ENCODE measurements around the gene VEGFB. TPM values are rescaled to one million over a fixed set of nuclear protein-coding genes. Genes with fewer than 3 reads are reported as not detected.

Gene VEGFB
- 10 to 100 TPM; 30.6 to 99.5 (median 88.0) TPM for total RNA-seq
- 10 to 100 TPM; 12.9 to 15.3 TPM for polyA plus RNA-seq
- 23.0 reads per million, percentile 53 among the genes with 10 or more reads in this experiment for total RNA-seq

DNA sequence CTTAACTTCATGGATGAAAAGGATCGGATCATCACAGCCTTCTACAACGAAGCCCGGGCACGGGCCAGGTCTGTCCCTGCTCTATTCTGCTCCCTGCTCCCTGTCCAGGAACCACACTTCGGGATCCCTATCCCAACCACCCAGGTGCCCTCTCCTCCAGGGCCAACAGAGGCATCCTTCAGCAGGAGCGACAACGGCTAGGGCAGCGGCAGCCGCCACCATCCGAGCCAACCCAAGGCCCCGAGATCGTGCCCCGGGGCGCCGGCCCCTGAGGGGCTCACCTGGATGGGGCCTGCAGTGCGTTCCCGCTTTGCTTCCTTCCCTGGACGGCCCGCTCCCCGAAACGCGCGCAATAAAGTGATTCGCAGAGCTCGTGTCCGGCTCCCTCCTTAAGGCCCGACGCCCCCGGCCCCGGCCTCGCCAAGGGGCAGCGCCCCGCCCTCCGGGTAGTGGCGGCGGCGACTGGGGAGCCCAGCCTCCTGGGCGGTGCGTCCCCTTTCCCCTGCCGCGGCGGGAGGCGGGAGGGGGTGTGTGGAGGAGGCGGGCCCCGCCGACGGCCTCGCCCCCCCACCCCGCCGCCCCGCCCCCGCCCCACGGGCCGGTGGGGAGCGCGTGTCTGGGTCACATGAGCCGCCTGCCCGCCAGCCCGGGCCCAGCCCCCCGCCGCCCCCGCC lies at the start of gene VEGFB:
Gene VEGFB, plus strand, starts transcription at position 672 of the 674 bp plus-strand sequence. CDS start 250 bp downstream, outside the sequence.
- H3K4me1 Mint-ChIP-seq: peaks cover 20 to 53% (median 44%) of the 10 kb centered on the region in 7 donors
- no peaks in the 10 kb centered on the region for H3K27me3 ChIP-seq (ENCODE audit: control insufficient read depth in 2 of 2, insufficient read depth in 2 of 2, low read length in 2 of 2)
- peaks cover 0 to 19% (median 6%) of the 10 kb centered on the region in 3 experiments for H3K36me3 ChIP-seq (ENCODE audit: control insufficient read depth in 2 of 3, insufficient read depth in 3 of 3, low read length in 3 of 3)
- no peaks in the 10 kb centered on the region for H3K9me3 ChIP-seq (ENCODE audit: control insufficient read depth in 2 of 3, low read length in 3 of 3)
- DNase-seq (peak; percentile 48 to 81 (median 53)), ATAC-seq (peak; percentile 72)
- H3K4me3 ChIP-seq (ENCODE audit: low read length): peak within 1 kb of the TSS; percentile 56
- POLR2A ChIA-PET: interaction anchor here (1.0 to 8.3 kb wide), 5 partner anchors 11 to 83 kb away, joined by 3 to 94 read pairs (median 7); partner anchors contain the start of genes FERMT3, PRDX5 and TRMT112
- peak within 1 kb of the TSS; percentile 72 to 96 (median 86) for H3K27ac Mint-ChIP-seq
- no peaks in the 10 kb centered on the region for H3K9me3 Mint-ChIP-seq
- H3K36me3 Mint-ChIP-seq: peaks cover 0 to 7% (median 0%) of the 10 kb centered on the region in 5 donors
- CTCF ChIA-PET: interaction anchor here (1.0 kb wide), 1 partner anchor 10 kb away, joined by 4 read pairs; no protein-coding TSS in a partner anchor
- H3K4me3 Mint-ChIP-seq: peak within 1 kb of the TSS; percentile 74 to 90 (median 84)
- intact Hi-C loops (cut with micrococcal nuclease): loop anchor here in 1 of 2 donors (1.0 kb wide), 1 partner anchor 8 kb away; the partner anchor contains the start of genes NUDT22 and TRPT1
- H3K4me1 ChIP-seq (ENCODE audit: control insufficient read depth in 2 of 2, insufficient read depth in 2 of 2, low read length in 2 of 2): peaks cover 22 to 33% of the 10 kb centered on the region in 2 donors
- no peaks in the 10 kb centered on the region for H3K27me3 Mint-ChIP-seq
- H3K27ac ChIP-seq (ENCODE audit: low read depth, low read length): peak within 1 kb of the TSS; percentile 76

DNA sequence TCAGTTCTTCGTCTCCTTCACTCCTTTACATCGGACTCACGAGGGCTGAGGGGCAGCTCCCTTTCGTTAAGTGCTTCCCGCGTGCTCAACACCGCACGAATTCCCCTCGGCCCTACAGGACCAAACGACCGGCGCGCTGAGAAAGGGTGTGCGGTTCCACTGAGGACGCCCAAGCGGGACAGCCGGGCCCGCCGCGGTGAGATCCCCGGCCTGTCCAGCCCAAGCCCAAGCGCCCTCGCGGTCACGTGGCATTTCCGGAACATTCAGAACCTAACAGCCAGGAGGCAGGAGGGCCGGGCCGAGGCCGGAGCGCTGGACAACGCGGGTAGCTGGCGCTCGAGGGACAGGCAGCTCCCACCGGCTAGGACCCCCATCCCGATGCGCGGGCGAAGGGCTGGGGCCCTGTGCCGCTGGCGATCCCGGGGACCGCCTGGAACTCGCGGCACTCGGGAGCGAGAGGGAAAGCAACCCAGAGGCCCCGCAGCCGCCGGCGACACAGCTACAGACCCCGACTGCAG lies 49.1 kb upstream of the VEGFB start:
- ATAC-seq (no peak), DNase-seq (no peak)
- peaks cover 11 to 28% of the 10 kb centered on the region in 2 donors for H3K4me1 ChIP-seq (ENCODE audit: control insufficient read depth in 2 of 2, insufficient read depth in 2 of 2, low read length in 2 of 2)
- H3K36me3 ChIP-seq (ENCODE audit: control insufficient read depth in 2 of 3, insufficient read depth in 3 of 3, low read length in 3 of 3): peaks cover 0 to 4% (median 0%) of the 10 kb centered on the region in 3 experiments
- peak overlapping the region in 7 of 9 donors; percentile 86 to 99 (median 91) for H3K27ac Mint-ChIP-seq
- peak overlapping the region; percentile 84 for H3K4me3 ChIP-seq (ENCODE audit: low read length)
- no peaks in the 10 kb centered on the region for H3K9me3 ChIP-seq (ENCODE audit: control insufficient read depth in 2 of 3, low read length in 3 of 3)
- intact Hi-C loops (cut with micrococcal nuclease): loop anchor here (1.0 to 2.0 kb wide), 9 partner anchors 18 to 514 kb away; partner anchors contain the start of genes ESRRA (in 2 of the 2), MACROD1 (in 2 of the 2), ATL3 (in 1 of the 2) and COX8A (in 1 of the 2)
- H3K27me3 ChIP-seq (ENCODE audit: control insufficient read depth in 2 of 2, insufficient read depth in 2 of 2, low read length in 2 of 2): no peaks in the 10 kb centered on the region
- no peaks in the 10 kb centered on the region for H3K9me3 Mint-ChIP-seq
- H3K4me3 Mint-ChIP-seq: peak overlapping the region in 9 of 10 donors; percentile 88 to 99 (median 96)
- POLR2A ChIA-PET: interaction anchor here (0.8 to 5.8 kb wide), 18 partner anchors 11 to 133 kb away, joined by 3 to 63 read pairs (median 6); partner anchors contain the start of genes FERMT3, MACROD1, PRDX5 and TRMT112
- H3K27ac ChIP-seq (ENCODE audit: low read depth, low read length): peak overlapping the region; percentile 82
- H3K4me1 Mint-ChIP-seq: peaks cover 19 to 53% (median 45%) of the 10 kb centered on the region in 7 donors
- peaks cover 0 to 6% (median 0%) of the 10 kb centered on the region in 5 donors for H3K27me3 Mint-ChIP-seq
- CTCF ChIA-PET: interaction anchor here (0.6 to 6.0 kb wide), 6 partner anchors 10 to 674 kb away, joined by 3 to 37 read pairs (median 4); partner anchors contain the start of genes FERMT3, PRDX5 and TRMT112
- H3K36me3 Mint-ChIP-seq: peaks cover 0 to 6% (median 4%) of the 10 kb centered on the region in 5 donors

- CTCF ChIA-PET: interaction anchor here (0.8 to 6.0 kb wide), 5 partner anchors 9 to 185 kb away, joined by 3 to 37 read pairs (median 4); partner anchors contain the start of genes FERMT3, PRDX5 and TRMT112
Measured at GRCh38 chr11:64185693-64186491, 48.5 kb upstream of the VEGFB start, which contains the start of gene STIP1. Gene STIP1 (plus strand): TSS chr11:64186171. CDS start chr11:64186262, 91 bp downstream.

GRCh38 chr11:64186492-64187165 lies 47.8 kb upstream of the VEGFB start:
- ChIA-PET POLR2A (interaction anchor here (0.9 to 5.8 kb wide), 13 partner anchors 9 to 118 kb away, joined by 3 to 63 read pairs (median 5); partner anchors contain the start of genes FERMT3, MACROD1 and NUDT22), CTCF (interaction anchor here (0.9 to 6.0 kb wide), 4 partner anchors 8 to 118 kb away, joined by 3 to 37 read pairs (median 4); partner anchors contain the start of gene FERMT3)
- Histone ChIP-seq H3K27ac (ENCODE audit: low read depth, low read length) (no peak overlapping the region), H3K27me3 (ENCODE audit: control insufficient read depth in 2 of 2, insufficient read depth in 2 of 2, low read length in 2 of 2) (no peaks in the 10 kb centered on the region), H3K4me1 (ENCODE audit: control insufficient read depth in 2 of 2, insufficient read depth in 2 of 2, low read length in 2 of 2) (peaks cover 11 to 24% of the 10 kb centered on the region in 2 donors), H3K36me3 (ENCODE audit: control insufficient read depth in 2 of 3, insufficient read depth in 3 of 3, low read length in 3 of 3) (peaks cover 0 to 4% (median 0%) of the 10 kb centered on the region in 3 experiments), H3K9me3 (ENCODE audit: control insufficient read depth in 2 of 3, low read length in 3 of 3) (no peaks in the 10 kb centered on the region), H3K4me3 (ENCODE audit: low read length) (no peak overlapping the region)
- DNase-seq (peak in 7 of 9 donors; percentile 17 to 53 (median 22)), ATAC-seq (no peak)
- intact Hi-C loops (cut with micrococcal nuclease): loop anchor here (1.0 to 2.0 kb wide), 7 partner anchors 18 to 592 kb away; partner anchors contain the start of genes FERMT3 (in 1 of the 2), FKBP2 (in 1 of the 2), GPR137 (in 1 of the 2) and NUDT22 (in 1 of the 2)
- peaks cover 19 to 53% (median 41%) of the 10 kb centered on the region in 7 donors for H3K4me1 Mint-ChIP-seq
- peaks cover 0 to 6% (median 0%) of the 10 kb centered on the region in 5 donors for H3K27me3 Mint-ChIP-seq
- peak overlapping the region in 1 of 9 donors; percentile 89 for H3K27ac Mint-ChIP-seq
- H3K4me3 Mint-ChIP-seq: no peak overlapping the region
- H3K36me3 Mint-ChIP-seq: peaks cover 0 to 6% (median 4%) of the 10 kb centered on the region in 5 donors
- H3K9me3 Mint-ChIP-seq: no peaks in the 10 kb centered on the region

More at GRCh38 chr11:64185693-64186491, 48.5 kb upstream of the VEGFB start, which contains the start of gene STIP1:
- Mint-ChIP-seq H3K36me3 (peaks cover 0 to 6% (median 4%) of the 10 kb centered on the region in 5 donors), H3K9me3 (no peaks in the 10 kb centered on the region), H3K27ac (peak within 1 kb of the TSS in 7 of 9 donors; percentile 89 to 99 (median 92)), H3K4me3 (peak within 1 kb of the TSS in 9 of 10 donors; percentile 88 to 99 (median 96)), H3K4me1 (peaks cover 19 to 58% (median 46%) of the 10 kb centered on the region in 7 donors), H3K27me3 (peaks cover 0 to 6% (median 0%) of the 10 kb centered on the region in 5 donors)
- DNase-seq (peak; percentile 87 to 100 (median 99)), ATAC-seq (peak; percentile 92)
- POLR2A ChIA-PET: interaction anchor here (0.9 to 5.8 kb wide), 17 partner anchors 10 to 132 kb away, joined by 3 to 63 read pairs (median 6); partner anchors contain the start of genes FERMT3, MACROD1, PRDX5 and TRMT112
- H3K27me3 ChIP-seq (ENCODE audit: control insufficient read depth in 2 of 2, insufficient read depth in 2 of 2, low read length in 2 of 2): no peaks in the 10 kb centered on the region
- H3K27ac ChIP-seq (ENCODE audit: low read depth, low read length): peak within 1 kb of the TSS; percentile 82
- peaks cover 0 to 4% (median 0%) of the 10 kb centered on the region in 3 experiments for H3K36me3 ChIP-seq (ENCODE audit: control insufficient read depth in 2 of 3, insufficient read depth in 3 of 3, low read length in 3 of 3)
- H3K4me3 ChIP-seq (ENCODE audit: low read length): peak within 1 kb of the TSS; percentile 84
- peaks cover 11 to 28% of the 10 kb centered on the region in 2 donors for H3K4me1 ChIP-seq (ENCODE audit: control insufficient read depth in 2 of 2, insufficient read depth in 2 of 2, low read length in 2 of 2)
- H3K9me3 ChIP-seq (ENCODE audit: control insufficient read depth in 2 of 3, low read length in 3 of 3): no peaks in the 10 kb centered on the region
- intact Hi-C loops (cut with micrococcal nuclease): loop anchor here (1.0 to 2.0 kb wide), 14 partner anchors 18 to 593 kb away; partner anchors contain the start of genes ESRRA (in 2 of the 2), FKBP2 (in 2 of the 2), GPR137 (in 2 of the 2) and MACROD1 (in 2 of the 2)

DNA sequence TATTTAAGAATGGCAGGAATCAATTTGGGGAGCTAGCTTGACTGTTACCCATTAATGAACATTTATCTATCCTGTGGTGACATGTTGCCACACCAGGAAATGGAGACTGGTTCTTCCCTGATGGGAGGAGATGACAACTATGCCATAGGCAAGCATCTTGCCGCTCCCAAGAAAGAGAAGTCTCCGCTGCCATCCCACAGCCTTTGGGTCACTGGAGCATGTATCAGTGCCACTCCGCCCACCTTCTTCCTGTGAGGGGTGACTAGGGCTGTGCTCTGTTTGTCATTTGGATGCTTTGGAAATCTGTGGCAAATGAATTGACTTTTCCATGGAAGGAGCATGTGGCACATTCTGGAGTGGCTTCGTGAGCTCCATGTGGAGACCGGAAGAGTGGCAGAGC lies 42.0 kb upstream of the VEGFB start:
- ChIA-PET CTCF (interaction anchor here (0.6 to 1.9 kb wide), 2 partner anchors 12 to 31 kb away, joined by 3 to 6 read pairs; no protein-coding TSS in a partner anchor), POLR2A (interaction anchor here (0.6 kb wide), 1 partner anchor 96 kb away, joined by 3 read pairs; no protein-coding TSS in a partner anchor)
- Histone ChIP-seq H3K36me3 (ENCODE audit: control insufficient read depth in 2 of 3, insufficient read depth in 3 of 3, low read length in 3 of 3) (peaks cover 26 to 51% (median 32%) of the 10 kb centered on the region in 3 experiments), H3K27me3 (ENCODE audit: control insufficient read depth in 2 of 2, insufficient read depth in 2 of 2, low read length in 2 of 2) (no peaks in the 10 kb centered on the region), H3K4me3 (ENCODE audit: low read length) (no peak overlapping the region), H3K9me3 (ENCODE audit: control insufficient read depth in 2 of 3, low read length in 3 of 3) (no peaks in the 10 kb centered on the region), H3K27ac (ENCODE audit: low read depth, low read length) (no peak overlapping the region), H3K4me1 (ENCODE audit: control insufficient read depth in 2 of 2, insufficient read depth in 2 of 2, low read length in 2 of 2) (peaks cover 6 to 17% of the 10 kb centered on the region in 2 donors)
- peaks cover 0 to 36% (median 28%) of the 10 kb centered on the region in 7 donors for H3K4me1 Mint-ChIP-seq
- H3K27ac Mint-ChIP-seq: peak overlapping the region in 3 of 9 donors; percentile 24 to 56 (median 47)
- ATAC-seq (no peak), DNase-seq (no peak)
- H3K4me3 Mint-ChIP-seq: no peak overlapping the region
- no peaks in the 10 kb centered on the region for H3K27me3 Mint-ChIP-seq
- no peaks in the 10 kb centered on the region for H3K9me3 Mint-ChIP-seq
- peaks cover 5 to 34% (median 22%) of the 10 kb centered on the region in 5 donors for H3K36me3 Mint-ChIP-seq
- intact Hi-C loops (cut with micrococcal nuclease): no loop called here
